KMS-11 (cell line): ENCODE data around the gene PRLR.

Source experiments
- H2AFZ ChIP-seq: fragments of 200-600 bp; sonication (generic); 2 replicates; pipeline ENCODE4 v1.6.1; 2016; ENCODE audit warnings: antibody characterized with exemption, mixed run types, low read depth
- H3K27ac ChIP-seq: fragments of 200-600 bp; sonication (generic); 2 replicates; pipeline ENCODE4 v1.6.1; 2016; ENCODE audit warnings: mild to moderate bottlenecking, mixed run types
- H3K27me3 ChIP-seq: fragments of 200-600 bp; sonication (generic); 2 replicates; pipeline ENCODE4 v1.6.1; 2017; ENCODE audit warnings: mild to moderate bottlenecking, low read depth, mixed run types, moderate library complexity; ENCODE audit not compliant: insufficient read depth
- H3K36me3 ChIP-seq: fragments of 200-600 bp; sonication (generic); 2 replicates; pipeline ENCODE4 v1.6.1; 2017; ENCODE audit warnings: mild to moderate bottlenecking, mixed run types; ENCODE audit not compliant: insufficient read depth
- H3K4me1 ChIP-seq: fragments of 200-600 bp; sonication (generic); 2 replicates; pipeline ENCODE4 v1.6.1; 2016; ENCODE audit warnings: mild to moderate bottlenecking, low read depth, mixed run types; ENCODE audit not compliant: poor library complexity, severe bottlenecking
- H3K4me2 ChIP-seq: fragments of 200-600 bp; sonication (generic); 2 replicates; pipeline ENCODE4 v1.7.0; 2016; ENCODE audit warnings: mild to moderate bottlenecking, mixed run types
- H3K4me3 ChIP-seq: fragments of 200-600 bp; sonication (generic); IDR thresholded peaks from 2 replicates; pipeline ENCODE4 v1.6.1; 2017; ENCODE audit warnings: low read depth, low read length, mixed read lengths; ENCODE audit not compliant: insufficient read depth
- H3K79me2 ChIP-seq: fragments of 200-600 bp; sonication (generic); 2 replicates; pipeline ENCODE4 v1.6.1; 2016; ENCODE audit warnings: low read depth, mixed run types; ENCODE audit not compliant: insufficient read depth
- H3K9ac ChIP-seq: fragments of 200-600 bp; sonication (generic); 2 replicates; pipeline ENCODE4 v1.6.1; 2016; ENCODE audit warnings: mild to moderate bottlenecking, mixed run types
- H4K20me1 ChIP-seq: fragments of 200-600 bp; sonication (generic); 2 replicates; pipeline ENCODE4 v1.6.1; 2016; ENCODE audit warnings: mild to moderate bottlenecking, mixed run types; ENCODE audit not compliant: insufficient read depth
- CTCF ChIP-seq: fragments of 200-600 bp; sonication (generic); conservative IDR thresholded peaks from 2 replicates; pipeline ENCODE4 v1.6.1; 2017; ENCODE audit warnings: low read depth, mild to moderate bottlenecking, antibody characterized with exemption, low read length, moderate library complexity, mixed read lengths

The PRLR gene

GRCh38 chr5:35145691-35146317 lies 84.5 kb downstream of the PRLR start:
- H3K9ac ChIP-seq: no peak overlapping the region
- no peak overlapping the region for H2AFZ ChIP-seq
- H3K36me3 ChIP-seq: no peaks in the 10 kb centered on the region
- H3K27me3 ChIP-seq: no peaks in the 10 kb centered on the region
- no peaks in the 10 kb centered on the region for H4K20me1 ChIP-seq
- H3K79me2 ChIP-seq: no peaks in the 10 kb centered on the region
- H3K4me2 ChIP-seq: no peak overlapping the region
- no peak overlapping the region for H3K27ac ChIP-seq
- H3K4me3 ChIP-seq: no peak overlapping the region
- no peak for TF ChIP-seq CTCF
- peaks cover 10% of the 10 kb centered on the region for H3K4me1 ChIP-seq

GRCh38 chr5:35145012-35145411 lies 85.3 kb downstream of the PRLR start:
- Histone ChIP-seq H3K4me1 (peaks cover 10% of the 10 kb centered on the region), H4K20me1 (no peaks in the 10 kb centered on the region), H3K4me2 (no peak overlapping the region), H3K36me3 (no peaks in the 10 kb centered on the region), H3K79me2 (no peaks in the 10 kb centered on the region), H3K27me3 (no peaks in the 10 kb centered on the region), H3K9ac (no peak overlapping the region), H3K27ac (no peak overlapping the region), H2AFZ (no peak overlapping the region), H3K4me3 (no peak overlapping the region)
- no peak for TF ChIP-seq CTCF

- no peak overlapping the region for H3K4me3 ChIP-seq
- no peak overlapping the region for H3K4me2 ChIP-seq
- H4K20me1 ChIP-seq: no peaks in the 10 kb centered on the region
- no peak overlapping the region for H3K9ac ChIP-seq
- H3K79me2 ChIP-seq: no peaks in the 10 kb centered on the region
- no peak overlapping the region for H2AFZ ChIP-seq
- H3K27ac ChIP-seq: no peak overlapping the region
- H3K36me3 ChIP-seq: no peaks in the 10 kb centered on the region
- peaks cover 2% of the 10 kb centered on the region for H3K4me1 ChIP-seq
- H3K27me3 ChIP-seq: no peaks in the 10 kb centered on the region
- TF ChIP-seq CTCF: no peak
These were observed 86.4 kb downstream of the PRLR start for GRCh38 chr5:35143841-35144240.

- no peaks in the 10 kb centered on the region for H3K36me3 ChIP-seq
- H3K9ac ChIP-seq: no peak overlapping the region
- H3K4me2 ChIP-seq: no peak overlapping the region
- H3K27me3 ChIP-seq: no peaks in the 10 kb centered on the region
- H3K79me2 ChIP-seq: no peaks in the 10 kb centered on the region
- no peaks in the 10 kb centered on the region for H3K4me1 ChIP-seq
- no peak overlapping the region for H3K27ac ChIP-seq
- TF ChIP-seq CTCF: no peak
- no peak overlapping the region for H3K4me3 ChIP-seq
- no peak overlapping the region for H2AFZ ChIP-seq
- no peaks in the 10 kb centered on the region for H4K20me1 ChIP-seq
These were observed 88.5 kb downstream of the PRLR start for GRCh38 chr5:35141739-35142138.
